Gastroesophageal sphincter (tissue), 4 donors: ENCODE data around the gene DUOXA1. TPM values are rescaled to one million over a fixed set of nuclear protein-coding genes. Genes with fewer than 3 reads are reported as not detected.
A peak's percentile ranks its signal among the peaks of the same experiment; 100 is the strongest.

Experiments used
- ATAC-seq: fragments of 150-250 bp; one replicate; pipeline ENCODE4 v1.9.1; 2016; ENCODE audit warnings: mild to moderate bottlenecking, moderate library complexity
- H3K27ac ChIP-seq, 4 donors: fragments of 200-600 bp; sonication (generic) in 3 of 4; 1 replicate in 3 of 4; 2 replicates in 1 of 4; pipeline ENCODE4 v1.5.1; 2016 to 2019
- H3K27me3 ChIP-seq: fragments of 200-600 bp; sonication (generic); one replicate; pipeline ENCODE4 v1.5.1; 2019
- H3K36me3 ChIP-seq, 2 donors: fragments of 200-600 bp; sonication (generic); one replicate each; pipeline ENCODE4 v1.5.1; 2019; ENCODE audit warnings: control low read depth in 1 of 2
- H3K4me1 ChIP-seq, 3 donors: fragments of 200-600 bp; sonication (generic); 1 replicate in 2 of 3; 2 replicates in 1 of 3; pipeline ENCODE4 v1.5.1; 2016 to 2019; ENCODE audit warnings: control low read depth in 2 of 3
- H3K4me3 ChIP-seq, 2 donors: fragments of 200-600 bp; sonication (generic); one replicate each; pipeline ENCODE4 v1.5.1; 2019; ENCODE audit warnings: mild to moderate bottlenecking in 1 of 2, moderate library complexity in 1 of 2
- H3K9me3 ChIP-seq, 3 donors: fragments of 200-600 bp; sonication (generic); one replicate each; pipeline ENCODE4 v1.5.1; 2017 to 2019; ENCODE audit warnings: control low read depth in 2 of 3
- CTCF ChIP-seq, 4 experiments: fragments of 200-600 bp in 2 of 4; fragments of 450-650 bp in 2 of 4; sonication (generic) in 1 of 4; IDR thresholded peaks; one replicate each; pipeline ENCODE4 v1.5.1; 2017 to 2019; ENCODE audit warnings: antibody characterized with exemption in 4 of 4, mild to moderate bottlenecking in 2 of 4, moderate library complexity in 2 of 4
- EP300 ChIP-seq: sonication (generic); formaldehyde crosslinking; IDR thresholded peaks from one replicate; pipeline ENCODE4 v1.6.1; 2017; ENCODE audit warnings: antibody characterized with exemption, mild to moderate bottlenecking
- POLR2A ChIP-seq, 2 donors: fragments of 450-650 bp; IDR thresholded peaks; one replicate each; pipeline ENCODE4 v1.6.1; 2017; ENCODE audit warnings: antibody characterized with exemption in 2 of 2, mild to moderate bottlenecking in 2 of 2, moderate library complexity in 1 of 2
- POLR2AphosphoS5 ChIP-seq: sonication (generic); formaldehyde crosslinking; IDR thresholded peaks from one replicate; pipeline ENCODE4 v1.6.1; 2017; ENCODE audit warnings: antibody characterized with exemption
- WGBS, 2 donors: methylation state at CpG; one replicate each; pipeline ENCODE4 v1.1.5; 2018; ENCODE audit warnings: low coverage in 1 of 2; 5-methylcytosine and 5-hydroxymethylcytosine counted together
- total RNA-seq, 4 donors: library from RNA; depleted of rRNA; stranded (reverse); fragments of >200 nt; gene quantifications; one replicate each; pipeline ENCODE4 v1.1.0, GENCODE V29; 2016

DUOXA1 gene
- total RNA-seq, 4 donors from 2014 or later: 0.67 to 1.7 (median 1.7) TPM; not detected in 1

DNA sequence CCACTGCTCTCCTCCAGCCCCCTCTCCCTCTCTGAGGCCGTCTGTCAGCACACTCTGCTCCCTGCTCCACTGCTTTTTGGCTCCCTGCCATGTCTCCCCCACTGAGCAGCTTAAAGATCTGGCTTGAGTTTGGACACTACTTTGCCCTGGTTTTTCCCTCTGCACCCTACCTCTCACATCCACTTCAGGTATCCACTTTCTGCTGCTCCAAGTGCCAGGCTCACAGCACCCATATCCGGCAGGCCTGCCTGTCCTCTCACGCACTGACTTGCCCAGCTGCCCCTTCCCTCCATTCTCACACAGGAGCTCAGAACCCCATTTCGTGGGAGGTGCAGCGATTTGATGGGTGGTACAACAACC, 3.9 kb upstream of the DUOXA1 start:
- Histone ChIP-seq H3K27ac (no peak overlapping the region), H3K4me1 (peaks cover 0 to 24% (median 0%) of the 10 kb centered on the region in 3 donors), H3K4me3 (no peak overlapping the region), H3K36me3 (no peaks in the 10 kb centered on the region), H3K9me3 (no peaks in the 10 kb centered on the region), H3K27me3 (peaks cover 94% of the 10 kb centered on the region)
- ATAC-seq: no peak
- TF ChIP-seq POLR2A (IDR thresholded peaks at IDR 0.05) (no peak), POLR2AphosphoS5 (no peak), EP300 (no peak)
- 51 to 83% methylated on average over 2 to 3 of the region's 5 CpGs for WGBS, 2 donors

- H3K36me3 ChIP-seq: no peaks in the 10 kb centered on the region
- H3K27me3 ChIP-seq: peaks cover 94% of the 10 kb centered on the region
- ATAC-seq: no peak
- H3K9me3 ChIP-seq: no peaks in the 10 kb centered on the region
- TF ChIP-seq POLR2A (IDR thresholded peaks at IDR 0.05) (no peak), CTCF (IDR thresholded peaks at IDR 0.05) (no peak), EP300 (no peak), POLR2AphosphoS5 (no peak)
- no peak overlapping the region for H3K27ac ChIP-seq
- WGBS, 2 donors: 50% methylated on average over 2 of the region's 3 CpGs; no CpG with 5 or more reads in 1 of the 2 donors
- H3K4me1 ChIP-seq: peaks cover 0 to 24% (median 0%) of the 10 kb centered on the region in 3 donors
- H3K4me3 ChIP-seq: no peak overlapping the region
Observed at GRCh38 chr15:45132844-45133560, 3.3 kb upstream of the DUOXA1 start.

- no peak for TF ChIP-seq POLR2AphosphoS5
- no peak for TF ChIP-seq CTCF (IDR thresholded peaks at IDR 0.05)
- TF ChIP-seq POLR2A (IDR thresholded peaks at IDR 0.05): no peak
- no peak for TF ChIP-seq EP300
- WGBS, 2 donors: 92 to 100% methylated on average over 2 to 3 of the region's 3 CpGs
- H3K27me3 ChIP-seq: peaks cover 95% of the 10 kb centered on the region
- H3K36me3 ChIP-seq: no peaks in the 10 kb centered on the region
- H3K27ac ChIP-seq: no peak overlapping the region
- no peaks in the 10 kb centered on the region for H3K9me3 ChIP-seq
- H3K4me3 ChIP-seq: no peak overlapping the region
- ATAC-seq: no peak
- peaks cover 0 to 24% (median 0%) of the 10 kb centered on the region in 3 donors for H3K4me1 ChIP-seq
Observed at GRCh38 chr15:45131510-45131909, 1.8 kb upstream of the DUOXA1 start.

DNA sequence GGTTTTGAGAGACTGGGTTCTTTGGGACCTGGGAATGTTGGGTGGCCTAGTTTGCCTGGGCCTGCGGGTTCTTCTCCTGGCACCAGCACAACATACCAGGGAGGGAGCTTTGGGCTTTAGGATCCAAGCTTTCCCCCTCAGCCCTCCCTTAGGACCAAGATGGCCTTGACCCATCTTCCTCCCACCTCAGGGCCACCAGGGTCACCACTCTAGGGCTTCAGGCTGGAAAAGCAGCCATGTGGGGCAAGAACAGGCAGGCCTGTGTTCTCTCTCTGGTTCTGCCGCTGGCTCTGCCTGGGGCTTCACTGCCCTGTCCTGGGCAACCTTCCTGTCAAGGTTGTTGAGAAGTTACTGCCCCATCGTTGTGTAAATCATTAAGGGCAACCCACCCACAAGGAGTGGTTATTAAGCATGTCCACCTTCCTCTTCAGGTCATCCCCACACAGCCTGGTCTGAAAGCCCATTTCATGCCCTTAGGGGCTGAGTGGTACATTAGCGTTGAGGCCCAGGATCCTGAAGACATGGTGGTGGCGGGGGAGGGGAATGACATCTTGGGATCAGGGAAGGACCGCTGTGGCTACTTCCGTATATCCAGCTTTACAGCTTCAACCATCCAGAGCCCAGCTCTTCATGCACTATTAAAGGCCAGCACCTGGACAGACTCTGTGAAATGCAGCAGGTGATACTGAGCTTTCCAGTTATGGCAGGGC, 767 bp upstream of the DUOXA1 start:
- Histone ChIP-seq H3K4me3 (peak overlapping the region in 1 of 2 donors; percentile 42), H3K9me3 (no peaks in the 10 kb centered on the region), H3K4me1 (peaks cover 0 to 23% (median 0%) of the 10 kb centered on the region in 3 donors), H3K27me3 (peaks cover 97% of the 10 kb centered on the region), H3K27ac (no peak overlapping the region), H3K36me3 (no peaks in the 10 kb centered on the region)
- WGBS, 2 donors: 89 to 100% methylated on average over 1 to 4 of the region's 7 CpGs
- no peak for ATAC-seq
- TF ChIP-seq POLR2AphosphoS5: no peak

- no peaks in the 10 kb centered on the region for H3K9me3 ChIP-seq
- H3K27me3 ChIP-seq: peaks cover 97% of the 10 kb centered on the region
- no peaks in the 10 kb centered on the region for H3K36me3 ChIP-seq
- TF ChIP-seq CTCF (IDR thresholded peaks at IDR 0.05) (no peak), POLR2A (IDR thresholded peaks at IDR 0.05) (no peak), POLR2AphosphoS5 (no peak), EP300 (no peak)
- H3K27ac ChIP-seq: no peak overlapping the region
- H3K4me3 ChIP-seq: peak overlapping the region in 1 of 2 donors; percentile 42
- WGBS, 2 donors: 0 to 11% methylated on average over 2 to 13 of the region's 47 CpGs
- H3K4me1 ChIP-seq: peaks cover 0 to 15% (median 0%) of the 10 kb centered on the region in 3 donors
- ATAC-seq: peak; percentile 31
Observed at GRCh38 chr15:45128971-45129639, 574 bp downstream of the DUOXA1 start.
